Transverse colon (tissue), 4 donors: ENCODE data around the gene PRKCQ.

Experiments
- CTCF ChIP-seq, 5 experiments: fragments of 200-600 bp in 3 of 5; fragments of 450-650 bp in 2 of 5; sonication (generic) in 3 of 5; IDR thresholded peaks; 1 replicate in 2 of 5; 2 replicates in 3 of 5; pipeline ENCODE4 v1.5.1; 2016 to 2017; ENCODE audit warnings: antibody characterized with exemption in 5 of 5, inconsistent platforms in 3 of 5, mild to moderate bottlenecking in 2 of 5, moderate library complexity in 1 of 5
- EP300 ChIP-seq: sonication (generic); formaldehyde crosslinking; IDR thresholded peaks from one replicate; pipeline ENCODE4 v1.6.1; 2017; ENCODE audit warnings: antibody characterized with exemption, low read depth
- POLR2A ChIP-seq: fragments of 450-650 bp; IDR thresholded peaks from one replicate; pipeline ENCODE4 v1.6.1; 2016; ENCODE audit warnings: antibody characterized with exemption, mild to moderate bottlenecking, moderate library complexity
- POLR2AphosphoS5 ChIP-seq, 3 donors: sonication (generic); formaldehyde crosslinking; IDR thresholded peaks; one replicate each; pipeline ENCODE4 v1.6.1; 2016; ENCODE audit warnings: antibody characterized with exemption in 3 of 3

- TF ChIP-seq CTCF (IDR thresholded peaks at IDR 0.05) (no peak), POLR2A (no peak), EP300 (no peak), POLR2AphosphoS5 (IDR thresholded peaks at IDR 0.05) (no peak)
Measured at GRCh38 chr10:6539833-6540232, 40.2 kb downstream of the PRKCQ start.
